IMR-90 (cell line): Measurements from ENCODE around the gene CDKN1A. TPM values are rescaled to one million over a fixed set of nuclear protein-coding genes. Genes with fewer than 3 reads are reported as not detected.

Experiments used
- ATAC-seq: fragments of 200-7000 bp; cut with Tn5 transposase; 2 replicates; pipeline ENCODE4 v1.9.1; 2020; ENCODE audit warnings: low read depth, mild to moderate bottlenecking, moderate library complexity
- BruUV-seq: library from RNA; stranded (reverse); fragments of 400-500 nt; replicated peaks from 2 replicates; lab custom pipeline; 2021; lab: Mats Ljungman, UMichigan
- CTCF ChIA-PET: fragments of 300-600 bp; formaldehyde crosslinking; extraction: SDS; loops from one replicate; lab custom pipeline; 2021; ENCODE audit warnings: antibody characterized with exemption; lab: Yijun Ruan, JAX
- POLR2A ChIA-PET: fragments of 300-600 bp; sonication (Branson Sonifier 250); formaldehyde crosslinking; loops from one replicate; lab custom pipeline; 2022; ENCODE audit warnings: antibody characterized with exemption; ENCODE audit not compliant: unreplicated experiment; lab: Charles Lee
- DNase-seq: peaks from one replicate; pipeline ENCODE4 v3.0.0; 2013
- H2AFZ ChIP-seq: replicated peaks from 2 replicates; pipeline ENCODE3; 2013; ENCODE audit warnings: low read length, mild to moderate bottlenecking; ENCODE audit not compliant: poor library complexity
- H2AK5ac ChIP-seq: 2 replicates; pipeline ENCODE4 v1.6.1; 2013; ENCODE audit warnings: low read depth, low read length, inconsistent platforms
- H2AK9ac ChIP-seq: replicated peaks from 2 replicates; pipeline ENCODE3; 2013; ENCODE audit warnings: mild to moderate bottlenecking, low read depth, low read length, moderate library complexity; ENCODE audit not compliant: poor library complexity
- H2BK120ac ChIP-seq: 2 replicates; pipeline ENCODE4 v1.6.1; 2013; ENCODE audit warnings: low read depth, low read length, inconsistent platforms
- H2BK15ac ChIP-seq: 3 replicates; pipeline ENCODE4 v1.6.1; 2013; ENCODE audit warnings: low read depth, low read length, inconsistent platforms
- H2BK20ac ChIP-seq: 2 replicates; pipeline ENCODE4 v1.6.1; 2013; ENCODE audit warnings: low read depth, mild to moderate bottlenecking, inconsistent platforms, low read length, moderate library complexity
- H2BK5ac ChIP-seq: 2 replicates; pipeline ENCODE4 v1.6.1; 2013; ENCODE audit warnings: mild to moderate bottlenecking, low read depth, low read length, inconsistent platforms; ENCODE audit not compliant: poor library complexity, severe bottlenecking
- H3K14ac ChIP-seq: replicated peaks from 2 replicates; pipeline ENCODE4 v1.6.1; 2013; ENCODE audit warnings: low read depth, low read length, inconsistent platforms
- H3K18ac ChIP-seq: 2 replicates; pipeline ENCODE4 v1.6.1; 2013; ENCODE audit warnings: low read depth, low read length, control low read depth
- H3K23ac ChIP-seq: 2 replicates; pipeline ENCODE4 v1.6.1; 2013; ENCODE audit warnings: low read depth, low read length, inconsistent platforms
- H3K27ac ChIP-seq: 2 replicates; pipeline ENCODE4 v1.5.1; 2013; ENCODE audit warnings: mild to moderate bottlenecking, control low read depth, low read length; ENCODE audit not compliant: insufficient read depth
- H3K27me3 ChIP-seq: 2 replicates; pipeline ENCODE4 v1.6.1; 2013; ENCODE audit warnings: low read length; ENCODE audit not compliant: control insufficient read depth, insufficient read depth
- H3K36me3 ChIP-seq: 2 replicates; pipeline ENCODE4 v1.6.1; 2013; ENCODE audit warnings: low read length, mixed read lengths; ENCODE audit not compliant: control insufficient read depth, insufficient read depth
- H3K4ac ChIP-seq: 2 replicates; pipeline ENCODE4 v1.6.1; 2013; ENCODE audit warnings: low read depth, low read length, inconsistent platforms
- H3K4me1 ChIP-seq: 2 replicates; pipeline ENCODE4 v1.6.1; 2013; ENCODE audit warnings: low read length, mixed read lengths; ENCODE audit not compliant: control insufficient read depth, insufficient read depth
- H3K4me2 ChIP-seq: 2 replicates; pipeline ENCODE4 v1.6.1; 2013; ENCODE audit warnings: low read depth, mild to moderate bottlenecking, control low read depth, low read length, moderate library complexity
- H3K4me3 ChIP-seq: 2 replicates; pipeline ENCODE4 v1.5.1; 2013; ENCODE audit warnings: low read depth, mild to moderate bottlenecking, control low read depth, low read length, moderate library complexity; ENCODE audit not compliant: insufficient read depth
- H3K56ac ChIP-seq: 2 replicates; pipeline ENCODE4 v1.6.1; 2013; ENCODE audit warnings: low read length, inconsistent platforms; ENCODE audit not compliant: insufficient read depth; ENCODE audit errors: extremely low read depth
- H3K79me1 ChIP-seq, 2 experiments: 2 replicates each; pipeline ENCODE4 v1.6.1; 2013; ENCODE audit warnings: low read length in 2 of 2, inconsistent platforms in 1 of 2, low read depth in 1 of 2
- H3K9ac ChIP-seq: 2 replicates; pipeline ENCODE4 v1.6.1; 2013; ENCODE audit warnings: low read depth, low read length, control low read depth
- H3K9me1 ChIP-seq: 2 replicates; pipeline ENCODE4 v1.6.1; 2013; ENCODE audit warnings: low read length, inconsistent platforms; ENCODE audit not compliant: insufficient read depth
- H3K9me3 ChIP-seq: 2 replicates; pipeline ENCODE4 v1.6.1; 2013; ENCODE audit warnings: low read length; ENCODE audit not compliant: control insufficient read depth, insufficient read depth
- H4K20me1 ChIP-seq: 2 replicates; pipeline ENCODE4 v1.6.1; 2013; ENCODE audit warnings: low read length, inconsistent platforms; ENCODE audit not compliant: insufficient read depth
- H4K5ac ChIP-seq: 2 replicates; pipeline ENCODE4 v1.6.1; 2013; ENCODE audit warnings: mild to moderate bottlenecking, low read depth, low read length, control low read depth
- H4K8ac ChIP-seq, 2 experiments: 2 replicates each; pipeline ENCODE4 v1.6.1; 2013; ENCODE audit warnings: low read depth in 2 of 2, low read length in 2 of 2, control low read depth in 1 of 2, inconsistent platforms in 1 of 2
- H4K91ac ChIP-seq: 2 replicates; pipeline ENCODE4 v1.6.1; 2013; ENCODE audit warnings: low read depth, low read length, inconsistent platforms; ENCODE audit not compliant: insufficient read depth
- BHLHE40 ChIP-seq: fragments of 150-350 bp; IDR thresholded peaks from 2 replicates; pipeline ENCODE4 v1.6.1; 2016; ENCODE audit warnings: mild to moderate bottlenecking, low read depth, low read length
- CHD1 ChIP-seq: IDR thresholded peaks from 2 replicates; pipeline ENCODE4 v1.6.1; 2012; ENCODE audit warnings: low read depth, low read length, improper control_type of control experiment
- FOS ChIP-seq: fragments of 150-350 bp; IDR thresholded peaks from 2 replicates; pipeline ENCODE4 v1.6.1; 2016; ENCODE audit warnings: low read depth, low read length
- MXI1 ChIP-seq: IDR thresholded peaks from 2 replicates; pipeline ENCODE4 v1.6.1; 2012; ENCODE audit warnings: low read depth, mild to moderate bottlenecking, low read length, moderate library complexity, borderline replicate concordance
- WGBS, 2 experiments: methylation state at CpG; one replicate each; pipeline versions ENCODE4 v1.1.5 to v1.1.7; 2013; ENCODE audit warnings: missing lambda C conversion rate in 2 of 2; ENCODE audit not compliant: insufficient read length in 1 of 2; ENCODE audit errors: extremely low coverage in 2 of 2; 5-methylcytosine and 5-hydroxymethylcytosine counted together
- dilution Hi-C: fragments of 300-500 bp; cut with HindIII; formaldehyde crosslinking; loops from one replicate; pipeline ENCODE4 v1.14.3; 2018; ENCODE audit warnings: low sequenced_read_pairs; ENCODE audit not compliant: unreplicated experiment
- in situ Hi-C: fragments of 300-500 bp; cut with MboI; formaldehyde crosslinking; loops from 3 replicates; pipeline ENCODE4 v1.14.3; 2019; ENCODE audit warnings: low sequenced_read_pairs, inconsistent platforms, mixed read lengths
- intact Hi-C: fragments of 100-400 bp; cut with micrococcal nuclease; formaldehyde crosslinking; loops from 2 replicates; pipeline ENCODE4 v1.10.0; 2022
- polyA plus RNA-seq, 3 experiments: library from polyadenylated mRNA; depleted of rRNA; stranded (reverse); fragments of >200 nt; gene quantifications; 2 replicates each; pipeline ENCODE4 v1.2.3, GENCODE V29; 2012; ENCODE audit warnings: low replicate concordance in 1 of 3
- total RNA-seq: library from RNA; depleted of rRNA; stranded (reverse); fragments of >200 nt; gene quantifications from 2 replicates; pipeline ENCODE4 v1.2.3, GENCODE V29; 2012

CDKN1A gene
- total and polyA plus RNA-seq, 2 of the 4 experiments (the other 2 are of a cell fraction), result 155 to 576 TPM

DNA sequence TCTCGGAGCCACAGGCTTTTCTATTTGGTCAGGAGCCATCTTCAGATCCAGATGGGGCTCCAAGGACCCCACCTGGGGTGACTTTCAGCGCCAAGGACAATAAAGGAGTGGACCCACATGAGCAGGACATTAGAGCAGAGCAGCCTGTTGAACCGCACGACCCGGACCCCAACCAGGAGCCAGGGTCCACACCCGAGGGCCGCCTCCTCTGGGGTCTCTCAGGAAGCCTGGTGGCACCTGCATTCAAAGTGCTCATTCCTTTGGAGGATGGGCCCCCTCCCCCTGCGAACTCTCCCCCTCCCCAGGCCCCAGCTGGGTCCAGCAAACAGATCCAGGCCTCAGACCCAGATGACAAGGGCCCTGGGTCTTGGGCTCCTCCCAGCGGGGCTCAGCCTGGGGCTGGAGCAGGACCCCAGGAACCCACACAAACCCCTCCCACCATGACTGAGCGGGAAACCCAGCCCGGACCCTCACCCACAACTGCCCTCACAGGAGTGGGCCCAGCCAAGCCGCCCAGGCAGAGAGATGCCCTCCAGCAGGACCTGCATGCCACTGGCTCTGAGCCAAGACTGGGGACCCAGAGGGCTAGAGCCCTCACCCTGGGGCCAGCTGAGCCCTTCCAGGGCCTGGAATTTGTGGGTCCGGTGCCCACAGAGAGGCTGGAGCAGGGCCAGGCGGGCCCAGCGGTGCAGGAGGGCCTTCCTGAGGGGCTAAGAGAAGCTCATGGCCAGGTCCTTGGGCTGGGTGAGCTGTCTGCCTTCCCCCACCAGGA is 43.0 kb downstream of the CDKN1A start:
- H3K79me1 ChIP-seq, result no peaks in the 10 kb centered on the region
- no peak for ATAC-seq
- no TSS peak for BruUV-seq
- ChIA-PET CTCF (no interaction called here), POLR2A (no interaction called here)
- intact Hi-C loops, result no loop called here
- H2AFZ ChIP-seq, result peak overlapping the region; percentile 33
- no peak overlapping the region for H2BK120ac ChIP-seq
- WGBS, 2 experiments, result 66% methylated on average over 10 of the region's 15 CpGs; no CpG with 5 or more reads in 1 of the 2 experiments
- no peak for TF ChIP-seq CHD1
- TF ChIP-seq MXI1, result no peak
- TF ChIP-seq BHLHE40, result no peak
- no peak for TF ChIP-seq FOS
- H3K4ac ChIP-seq, result no peak overlapping the region
- H3K56ac ChIP-seq, result no peak overlapping the region
- no peak overlapping the region for H3K4me2 ChIP-seq
- H3K36me3 ChIP-seq, result no peaks in the 10 kb centered on the region
- no peak overlapping the region for H4K91ac ChIP-seq
- no peak overlapping the region for H2BK20ac ChIP-seq
- H3K9ac ChIP-seq, result no peak overlapping the region
- no peak overlapping the region for H3K4me3 ChIP-seq
- in situ Hi-C loops, result loop anchor here (5.0 kb wide), 1 partner anchor 99 kb away; no protein-coding TSS in a partner anchor
- H3K9me1 ChIP-seq, result no peaks in the 10 kb centered on the region
- no peak overlapping the region for H2AK5ac ChIP-seq
- no peak overlapping the region for H4K8ac ChIP-seq
- no peak for DNase-seq
- no peaks in the 10 kb centered on the region for H3K4me1 ChIP-seq
- H2AK9ac ChIP-seq, result peak overlapping the region; percentile 15
- H3K23ac ChIP-seq, result no peak overlapping the region
- no peaks in the 10 kb centered on the region for H3K9me3 ChIP-seq
- H2BK5ac ChIP-seq, result no peak overlapping the region
- H3K27ac ChIP-seq, result no peak overlapping the region
- dilution Hi-C loops, result no loop called here
- peaks cover 31% of the 10 kb centered on the region for H3K27me3 ChIP-seq
- H4K5ac ChIP-seq, result no peak overlapping the region
- H3K18ac ChIP-seq, result no peak overlapping the region
- peaks cover 5% of the 10 kb centered on the region; the same call in 1 of the 2 replicates for H4K20me1 ChIP-seq
- no peak overlapping the region for H3K14ac ChIP-seq
- no peak overlapping the region for H2BK15ac ChIP-seq
